ENCODE data around the gene SH3BP4.

Gene SH3BP4

DNA sequence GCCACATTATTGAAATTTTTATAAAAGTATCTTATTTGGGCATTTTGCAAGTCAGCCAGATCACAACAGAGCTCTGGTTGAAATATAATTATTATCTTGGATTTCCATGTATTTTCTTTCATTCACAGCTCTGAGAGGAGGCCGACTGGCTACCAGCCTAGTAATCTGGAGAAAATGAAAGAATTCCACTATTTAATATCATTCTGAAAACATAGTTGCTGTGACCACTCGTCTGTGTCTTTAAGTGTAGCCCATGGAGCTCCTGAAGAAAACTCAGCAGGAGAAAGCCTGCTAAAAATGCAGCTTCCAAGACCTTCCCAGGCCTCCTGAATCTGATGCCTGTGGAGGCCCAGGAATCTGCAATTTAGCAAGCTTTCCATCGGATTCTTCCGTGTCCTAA, 114.7 kb downstream of the SH3BP4 start:
- TF ChIP-seq, protein P1, sequence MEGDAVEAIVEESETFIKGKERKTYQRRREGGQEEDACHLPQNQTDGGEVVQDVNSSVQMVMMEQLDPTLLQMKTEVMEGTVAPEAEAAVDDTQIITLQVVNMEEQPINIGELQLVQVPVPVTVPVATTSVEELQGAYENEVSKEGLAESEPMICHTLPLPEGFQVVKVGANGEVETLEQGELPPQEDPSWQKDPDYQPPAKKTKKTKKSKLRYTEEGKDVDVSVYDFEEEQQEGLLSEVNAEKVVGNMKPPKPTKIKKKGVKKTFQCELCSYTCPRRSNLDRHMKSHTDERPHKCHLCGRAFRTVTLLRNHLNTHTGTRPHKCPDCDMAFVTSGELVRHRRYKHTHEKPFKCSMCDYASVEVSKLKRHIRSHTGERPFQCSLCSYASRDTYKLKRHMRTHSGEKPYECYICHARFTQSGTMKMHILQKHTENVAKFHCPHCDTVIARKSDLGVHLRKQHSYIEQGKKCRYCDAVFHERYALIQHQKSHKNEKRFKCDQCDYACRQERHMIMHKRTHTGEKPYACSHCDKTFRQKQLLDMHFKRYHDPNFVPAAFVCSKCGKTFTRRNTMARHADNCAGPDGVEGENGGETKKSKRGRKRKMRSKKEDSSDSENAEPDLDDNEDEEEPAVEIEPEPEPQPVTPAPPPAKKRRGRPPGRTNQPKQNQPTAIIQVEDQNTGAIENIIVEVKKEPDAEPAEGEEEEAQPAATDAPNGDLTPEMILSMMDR (conservative IDR thresholded peaks at IDR 0.05), result no peak
- H3K27ac ChIP-seq, result no peak overlapping the region

DNA sequence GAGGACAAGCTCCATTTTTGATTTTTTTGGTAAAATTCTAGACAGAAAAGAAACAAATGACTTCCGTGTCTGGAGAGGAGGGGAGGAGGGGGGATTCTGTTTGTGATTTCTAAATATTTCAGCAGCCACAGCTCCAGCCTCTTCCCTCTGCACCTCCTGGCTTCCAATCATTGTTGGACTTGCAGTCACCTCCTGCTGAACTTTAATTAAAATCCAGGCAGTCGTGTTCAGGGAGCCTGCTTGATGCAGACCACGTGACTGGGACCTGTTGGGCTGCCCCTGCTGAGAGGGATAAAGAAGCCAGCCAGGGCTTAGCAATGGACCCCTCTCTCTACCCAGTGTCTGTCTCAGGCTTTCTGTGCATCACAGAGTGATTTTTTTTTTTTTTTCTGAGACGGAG, 115.1 kb downstream of the SH3BP4 start:
- H3K27ac ChIP-seq, result no peak overlapping the region
- TF ChIP-seq, protein P1 (conservative IDR thresholded peaks at IDR 0.05), result no peak

DNA sequence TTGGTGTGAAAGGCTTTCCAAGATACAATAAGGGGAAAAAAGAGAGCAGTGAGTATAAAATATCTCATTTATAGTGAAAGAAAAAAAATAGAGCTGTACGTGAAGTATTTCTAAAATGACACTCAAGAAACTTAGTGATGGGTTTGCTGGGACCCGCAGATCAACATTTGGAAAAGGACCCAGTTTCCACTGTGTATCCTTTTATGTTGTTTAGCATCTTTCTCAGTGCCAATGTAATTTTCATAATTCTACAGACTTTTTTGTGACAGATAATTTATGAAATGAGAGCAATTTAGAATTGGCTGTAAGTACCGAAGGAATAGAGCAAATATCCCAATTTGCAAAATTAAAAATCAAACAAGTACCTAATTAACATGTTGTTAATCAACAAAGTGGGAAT, 116.9 kb downstream of the SH3BP4 start:
- TF ChIP-seq, protein P1 (conservative IDR thresholded peaks at IDR 0.05), result no peak
- no peak overlapping the region for H3K27ac ChIP-seq

DNA sequence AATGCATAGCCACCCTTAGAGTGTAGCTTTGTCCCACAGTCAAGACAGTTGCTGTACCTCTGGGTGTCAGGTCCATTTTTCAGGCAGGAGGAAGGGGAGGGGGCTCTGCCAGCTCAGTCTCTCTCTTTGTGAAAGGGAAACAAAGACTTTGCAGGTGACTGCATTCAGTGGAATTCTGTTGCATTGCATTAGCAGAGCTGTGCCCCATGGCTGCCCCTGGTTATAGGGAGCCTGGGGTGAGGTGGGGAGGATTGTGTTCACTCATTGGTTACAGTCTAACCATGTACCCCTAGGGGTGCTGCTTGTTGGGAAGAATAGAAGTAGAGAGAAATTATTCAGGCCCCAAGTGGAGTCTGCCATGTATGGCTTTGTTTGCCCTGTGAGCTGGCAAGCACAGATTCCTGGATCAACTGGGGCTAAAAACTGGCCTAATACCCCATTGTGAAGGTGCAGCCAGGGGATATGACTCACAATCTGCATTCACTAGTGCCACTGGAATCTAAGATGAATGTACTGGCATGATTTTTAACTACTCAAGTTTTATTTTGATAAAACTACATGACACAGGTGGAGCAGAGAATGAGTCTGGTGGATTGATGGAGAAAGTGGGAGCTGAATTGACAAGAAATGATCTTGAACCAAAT, 118.4 kb downstream of the SH3BP4 start:
- TF ChIP-seq, protein P1 (conservative IDR thresholded peaks at IDR 0.05), result no peak
- no peak overlapping the region for H3K27ac ChIP-seq

DNA sequence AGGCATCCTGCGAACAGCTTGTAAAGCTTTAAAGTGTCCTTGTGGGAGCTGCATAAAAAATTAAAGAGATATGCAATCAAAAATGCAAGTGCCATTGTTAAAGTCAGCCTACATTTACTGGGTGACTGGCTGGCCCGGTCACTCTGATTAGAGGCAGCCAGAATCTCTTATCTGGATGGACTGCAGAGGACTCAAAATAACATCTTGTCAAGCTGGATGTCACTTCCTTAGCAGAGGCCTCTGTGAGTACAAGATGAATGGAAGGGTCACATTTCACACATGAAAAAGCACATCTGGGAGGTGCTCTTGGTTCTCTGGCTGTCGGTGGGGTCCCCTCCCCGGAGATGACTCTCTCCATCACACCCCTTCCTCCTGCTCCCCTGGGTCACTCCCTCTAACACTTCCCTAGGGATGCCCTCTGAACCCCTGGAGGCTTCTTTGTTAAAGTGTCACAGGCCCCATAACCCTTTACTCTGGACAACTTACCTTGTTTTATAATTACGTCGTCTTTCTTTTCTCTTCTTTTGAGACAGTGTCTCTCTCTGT, 122.1 kb downstream of the SH3BP4 start:
- H3K27ac ChIP-seq, result no peak overlapping the region
- TF ChIP-seq, protein P1 (conservative IDR thresholded peaks at IDR 0.05), result no peak

DNA sequence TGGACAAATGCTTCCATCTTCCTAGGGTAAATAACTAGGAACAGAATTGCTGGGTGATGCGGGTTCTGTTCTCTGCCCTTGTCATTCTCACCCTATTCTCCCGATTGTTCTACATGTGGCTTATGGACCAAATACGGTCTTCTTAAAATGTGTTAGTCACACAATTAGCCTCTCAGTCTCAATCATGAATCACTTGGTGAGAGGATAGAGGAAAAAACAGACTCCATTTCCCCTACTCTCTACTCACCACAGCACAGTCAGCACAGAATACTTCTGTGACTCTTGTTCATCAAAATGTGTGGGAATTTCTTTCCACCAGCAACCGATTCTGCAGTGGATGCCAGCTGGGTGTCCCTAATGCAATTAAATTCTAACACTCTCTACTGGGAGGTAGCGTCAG, 125.2 kb downstream of the SH3BP4 start:
- H3K27ac ChIP-seq, result no peak overlapping the region
- TF ChIP-seq, protein P1 (conservative IDR thresholded peaks at IDR 0.05), result no peak

DNA sequence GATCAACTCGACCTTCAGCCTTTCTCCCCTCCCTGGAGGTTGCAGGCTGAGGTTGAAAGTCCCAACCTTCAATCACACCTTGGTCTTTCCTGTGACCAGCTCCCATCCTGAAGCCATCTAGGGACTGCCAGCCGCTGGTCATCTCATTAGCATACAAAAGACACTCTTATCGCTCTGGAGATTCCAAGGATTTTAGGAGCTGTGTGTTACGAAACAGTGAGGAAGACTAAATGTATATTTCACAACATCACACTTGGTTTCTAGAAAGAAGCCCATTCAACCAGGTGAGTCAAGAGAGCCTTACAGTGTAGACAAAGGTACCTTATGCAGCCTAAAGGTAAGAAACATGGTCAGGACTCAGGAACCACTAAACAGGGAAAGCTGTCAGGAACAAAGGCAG, 126.4 kb downstream of the SH3BP4 start:
- TF ChIP-seq, protein P1 (conservative IDR thresholded peaks at IDR 0.05), result no peak
- no peak overlapping the region for H3K27ac ChIP-seq

Data from VCaP (cell line).